ENCODE measurements around the gene VWCE.
"Not testable (repeated sequence)": the region's sequence is repeated elsewhere in the genome, so short reads cannot be mapped to it uniquely, and the experiment has no call there.

GRCh38 chr11:61240288-61240687 lies 54.8 kb downstream of the VWCE start:
- not testable (repeated sequence) for TF ChIP-seq POLR2A, CTCF, POLR2AphosphoS5 (IDR thresholded peaks at IDR 0.05)
